GM12872 (cell line): ENCODE results near the gene PRMT9.

Experiments
- TF ChIP-seq, protein P1 (sequence below): IDR thresholded peaks from 3 replicates; pipeline ENCODE4 v1.5.1; 2011; ENCODE audit warnings: low read depth, mild to moderate bottlenecking, low read length, moderate library complexity; ENCODE audit not compliant: insufficient read depth

PRMT9 gene

DNA sequence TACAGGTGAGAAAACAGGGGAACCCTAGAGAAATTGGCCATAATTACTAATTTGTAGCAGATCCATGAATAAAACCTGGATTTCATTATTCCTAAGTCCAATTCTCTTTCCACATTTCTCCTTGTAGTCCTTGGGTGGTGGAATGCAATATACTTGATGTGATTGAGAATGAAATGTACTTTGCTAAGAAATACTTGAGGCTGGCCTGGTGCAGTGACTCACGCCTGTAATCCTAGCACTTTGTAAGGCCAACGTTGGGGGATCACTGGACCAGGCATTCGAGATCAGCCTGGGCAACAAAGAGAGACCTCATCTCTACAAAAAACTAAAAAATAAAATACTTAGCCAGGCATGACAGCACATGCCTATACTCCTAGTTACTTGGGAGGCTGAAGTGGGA lies 50.9 kb downstream of the PRMT9 start:
- TF ChIP-seq, protein P1, sequence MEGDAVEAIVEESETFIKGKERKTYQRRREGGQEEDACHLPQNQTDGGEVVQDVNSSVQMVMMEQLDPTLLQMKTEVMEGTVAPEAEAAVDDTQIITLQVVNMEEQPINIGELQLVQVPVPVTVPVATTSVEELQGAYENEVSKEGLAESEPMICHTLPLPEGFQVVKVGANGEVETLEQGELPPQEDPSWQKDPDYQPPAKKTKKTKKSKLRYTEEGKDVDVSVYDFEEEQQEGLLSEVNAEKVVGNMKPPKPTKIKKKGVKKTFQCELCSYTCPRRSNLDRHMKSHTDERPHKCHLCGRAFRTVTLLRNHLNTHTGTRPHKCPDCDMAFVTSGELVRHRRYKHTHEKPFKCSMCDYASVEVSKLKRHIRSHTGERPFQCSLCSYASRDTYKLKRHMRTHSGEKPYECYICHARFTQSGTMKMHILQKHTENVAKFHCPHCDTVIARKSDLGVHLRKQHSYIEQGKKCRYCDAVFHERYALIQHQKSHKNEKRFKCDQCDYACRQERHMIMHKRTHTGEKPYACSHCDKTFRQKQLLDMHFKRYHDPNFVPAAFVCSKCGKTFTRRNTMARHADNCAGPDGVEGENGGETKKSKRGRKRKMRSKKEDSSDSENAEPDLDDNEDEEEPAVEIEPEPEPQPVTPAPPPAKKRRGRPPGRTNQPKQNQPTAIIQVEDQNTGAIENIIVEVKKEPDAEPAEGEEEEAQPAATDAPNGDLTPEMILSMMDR, result no peak

- TF ChIP-seq, protein P1, result no peak
These were observed 53.9 kb downstream of the PRMT9 start for GRCh38 chr4:147629783-147630730.

- TF ChIP-seq, protein P1, result no peak
These were observed 55.5 kb downstream of the PRMT9 start for GRCh38 chr4:147628415-147628814.

DNA sequence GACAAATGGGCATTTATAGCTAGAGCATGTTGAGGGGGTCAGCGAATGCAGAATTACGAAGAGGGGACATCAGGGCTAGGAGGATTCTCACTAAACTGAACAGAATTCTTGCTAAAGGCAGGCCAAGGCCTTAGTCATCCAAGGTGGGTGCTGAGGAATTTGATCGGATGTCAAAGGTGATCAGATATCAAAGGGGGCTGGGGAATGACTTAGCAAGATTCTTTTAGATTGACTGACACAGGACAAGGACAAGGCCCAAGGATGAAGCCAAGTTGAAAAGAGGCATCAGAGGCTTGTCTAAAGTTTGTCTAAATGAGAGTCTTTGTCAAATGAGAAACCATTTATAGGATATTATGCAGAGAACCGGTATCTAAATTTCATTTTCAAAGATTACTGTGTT lies 57.1 kb downstream of the PRMT9 start:
- TF ChIP-seq, protein P1, result no peak

DNA sequence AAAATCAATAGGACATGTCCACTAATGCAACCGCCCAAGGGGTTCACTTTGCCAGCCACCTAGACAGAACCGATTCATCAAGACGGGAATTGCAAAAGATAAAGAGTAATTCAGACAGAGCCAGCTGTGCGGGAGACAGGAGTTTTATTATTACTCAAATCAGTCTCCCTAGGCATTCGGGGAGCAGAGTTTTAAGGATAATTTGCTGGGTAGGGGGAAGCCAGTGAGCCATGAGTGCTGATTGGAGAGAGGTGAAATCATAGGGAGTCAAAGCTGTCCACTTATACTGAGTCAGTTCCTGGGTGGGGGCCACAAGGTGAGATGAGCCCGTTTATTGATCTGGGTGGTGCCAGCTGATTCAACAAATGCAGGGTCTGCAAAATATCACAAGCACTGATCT lies 58.2 kb downstream of the PRMT9 start:
- TF ChIP-seq, protein P1, result no peak

GRCh38 chr4:147620315-147620714 lies 63.6 kb downstream of the PRMT9 start:
- TF ChIP-seq, protein P1, result no peak

DNA sequence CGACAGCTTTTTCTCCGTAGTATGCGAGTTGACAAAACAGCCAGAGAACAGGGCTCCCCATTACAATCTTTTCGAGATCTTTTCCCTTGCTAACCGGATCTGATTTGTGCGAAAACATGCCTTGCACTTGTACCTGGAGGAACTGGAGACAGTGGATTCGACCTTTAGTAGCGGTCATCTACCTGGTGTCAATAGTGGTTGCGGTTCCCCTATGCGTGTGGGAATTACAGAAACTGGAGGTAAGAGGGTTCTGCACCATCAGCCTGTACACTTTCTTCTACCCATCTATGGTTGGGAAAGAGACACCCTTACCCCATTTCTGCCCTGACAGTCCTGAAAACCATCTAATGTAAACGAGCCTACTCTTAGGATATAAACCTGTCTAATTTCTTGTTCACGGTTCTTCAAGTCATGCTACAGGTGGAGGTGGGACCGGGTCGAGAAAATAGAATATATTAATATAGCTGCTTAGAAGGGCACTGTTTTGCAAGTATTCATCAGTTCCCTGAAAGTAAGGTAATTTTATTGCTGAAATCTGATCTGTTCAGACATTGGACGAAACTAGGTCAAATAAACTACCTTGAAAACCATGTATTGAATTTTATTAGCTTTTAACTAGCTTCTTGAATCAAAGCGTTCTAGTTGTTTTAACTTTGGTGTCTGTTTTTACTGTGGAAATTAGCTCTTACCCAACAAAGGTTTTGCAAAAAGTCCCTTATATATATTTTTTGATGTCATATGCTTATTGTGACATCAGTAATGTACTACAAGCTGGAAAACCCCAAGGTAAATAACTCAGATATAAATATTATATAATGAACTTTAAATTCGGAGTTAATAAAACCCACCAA lies 65.9 kb downstream of the PRMT9 start:
- TF ChIP-seq, protein P1, result no peak
